Measurements from ENCODE around the gene SORL1.

Gene SORL1

GRCh38 chr11:121547574-121547973 lies 95.5 kb downstream of the SORL1 start:
- no peak for DNase-seq

- DNase-seq = no peak
These were observed 98.3 kb downstream of the SORL1 start for GRCh38 chr11:121550247-121551030.

- DNase-seq = no peak
These were observed 99.3 kb downstream of the SORL1 start for GRCh38 chr11:121551463-121551862.

- no peak for DNase-seq
These were observed 100.0 kb downstream of the SORL1 start for GRCh38 chr11:121552154-121552553.

GRCh38 chr11:121552644-121553043 lies 100.5 kb downstream of the SORL1 start:
- DNase-seq = no peak

GRCh38 chr11:121553389-121553788 lies 101.3 kb downstream of the SORL1 start:
- DNase-seq = no peak

GRCh38 chr11:121553806-121554205 lies 101.7 kb downstream of the SORL1 start:
- DNase-seq = no peak

GRCh38 chr11:121554552-121554951 lies 102.4 kb downstream of the SORL1 start:
- no peak for DNase-seq

GRCh38 chr11:121555121-121555520 lies 103.0 kb downstream of the SORL1 start:
- DNase-seq = no peak

GRCh38 chr11:121556937-121557336 lies 104.8 kb downstream of the SORL1 start:
- no peak for DNase-seq

GRCh38 chr11:121557348-121557747 lies 105.2 kb downstream of the SORL1 start:
- no peak for DNase-seq

GRCh38 chr11:121559606-121560200 lies 107.6 kb downstream of the SORL1 start:
- no peak for DNase-seq

- DNase-seq = no peak
These were observed 108.1 kb downstream of the SORL1 start for GRCh38 chr11:121560236-121560635.

GRCh38 chr11:121561240-121561639 lies 109.1 kb downstream of the SORL1 start:
- DNase-seq = no peak

- DNase-seq = no peak
These were observed 109.6 kb downstream of the SORL1 start for GRCh38 chr11:121561716-121562115.

GRCh38 chr11:121563003-121563402 lies 110.9 kb downstream of the SORL1 start:
- no peak for DNase-seq

- no peak for DNase-seq
These were observed 112.0 kb downstream of the SORL1 start for GRCh38 chr11:121563900-121564822.

GRCh38 chr11:121564948-121565684 lies 113.0 kb downstream of the SORL1 start:
- DNase-seq = no peak

GRCh38 chr11:121566279-121567168 lies 114.4 kb downstream of the SORL1 start:
- no peak for DNase-seq

GRCh38 chr11:121567995-121568394 lies 115.9 kb downstream of the SORL1 start:
- DNase-seq = no peak

All from CD4-positive, alpha-beta T cell treated with Interleukin-10 for 1 hour (primary cell).